Measurements from ENCODE around the gene SRGAP3.
"Not testable (repeated sequence)": the region's sequence is repeated elsewhere in the genome, so short reads cannot be mapped to it uniquely, and the experiment has no call there.

Gene SRGAP3

DNA sequence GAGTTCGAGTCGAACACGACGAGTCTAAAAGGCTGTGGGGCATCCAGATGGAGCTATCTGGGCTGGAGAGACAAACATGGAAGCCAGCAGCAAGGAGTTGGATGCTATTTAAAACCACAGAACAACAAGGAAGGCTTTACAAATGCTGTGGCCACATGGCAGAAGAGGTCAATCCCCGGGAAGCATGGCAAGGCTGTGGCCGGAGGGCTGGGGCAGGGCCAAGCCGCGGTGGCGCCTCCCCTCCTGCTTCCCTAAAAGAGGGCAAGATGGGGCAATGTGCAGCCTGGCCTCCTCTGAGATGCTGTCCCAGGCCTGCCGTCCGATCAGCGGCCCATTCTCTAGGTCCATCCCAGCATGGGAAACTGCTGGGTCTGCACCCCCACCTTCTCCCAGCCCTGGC, 139.1 kb downstream of the SRGAP3 start:
- no peak for DNase-seq

DNA sequence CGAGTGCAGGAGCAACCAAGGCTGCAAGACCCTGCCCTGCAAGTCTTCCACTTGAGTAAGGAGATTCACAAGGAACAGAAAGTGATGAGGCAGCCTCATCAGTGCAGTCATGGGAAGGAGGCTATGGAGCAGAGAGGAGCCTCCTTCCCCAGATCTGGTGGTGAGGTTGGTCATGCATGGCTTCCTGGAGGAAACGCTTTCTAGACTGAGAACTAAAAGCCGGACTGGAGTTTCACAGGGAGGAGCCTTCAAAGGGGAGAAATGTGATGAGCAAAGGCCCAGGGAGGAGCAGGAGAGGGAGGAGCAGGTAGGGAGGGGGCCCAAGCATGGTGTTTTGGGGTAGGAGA, 139.9 kb downstream of the SRGAP3 start:
- DNase-seq: no peak

DNA sequence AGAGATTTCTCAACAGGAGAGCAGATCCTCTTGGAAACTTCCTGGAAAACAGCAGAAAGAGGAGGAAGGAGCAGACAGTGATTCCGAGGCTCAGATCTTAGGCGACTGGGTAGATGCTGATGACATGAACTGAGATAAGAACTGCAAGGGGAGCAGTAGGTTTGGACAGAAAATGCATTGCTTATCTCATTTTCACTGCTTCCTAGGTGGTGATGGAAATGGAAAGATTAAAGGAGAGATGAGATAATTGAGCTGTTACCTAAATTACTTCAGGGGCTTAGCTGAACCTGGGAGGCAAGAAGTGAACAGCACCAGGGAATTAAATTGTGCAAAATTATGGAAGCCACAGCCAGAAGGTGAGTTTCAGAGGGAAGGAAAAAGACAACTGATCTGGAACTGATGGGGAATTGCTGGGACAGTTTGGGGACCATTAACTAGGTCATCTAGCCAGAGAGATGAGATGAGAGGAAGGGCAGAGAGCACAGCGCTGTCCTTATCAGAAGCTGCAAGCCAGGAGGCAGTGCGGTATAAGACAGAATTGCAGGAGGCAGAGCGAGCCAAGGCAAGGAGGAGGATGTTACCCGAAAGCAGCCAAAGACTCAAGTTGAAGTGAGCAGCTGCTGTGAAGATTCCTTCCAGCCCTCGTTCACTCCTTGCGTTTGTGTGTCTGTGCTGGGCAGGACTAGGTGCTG, 140.4 kb downstream of the SRGAP3 start:
- no peak for DNase-seq

DNA sequence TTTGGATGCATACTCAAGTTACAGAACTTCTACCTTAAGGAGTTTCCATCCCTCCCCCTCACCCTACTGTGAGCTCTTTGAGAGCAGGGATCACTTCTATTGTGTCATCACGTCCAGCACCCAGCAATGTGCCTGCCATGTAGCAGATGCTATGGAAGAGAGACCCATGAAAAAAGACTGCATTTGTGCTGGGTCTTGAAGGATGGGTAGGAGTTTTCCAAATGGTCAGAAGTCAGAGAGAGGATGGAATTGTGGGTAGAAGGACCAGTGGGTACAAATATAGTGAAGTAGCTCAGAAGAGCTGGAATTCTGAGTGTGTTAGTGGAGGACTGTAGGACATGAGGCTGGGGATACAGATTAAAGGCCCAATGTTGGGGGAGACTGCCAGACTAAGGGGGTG, 141.7 kb downstream of the SRGAP3 start:
- DNase-seq: no peak

DNA sequence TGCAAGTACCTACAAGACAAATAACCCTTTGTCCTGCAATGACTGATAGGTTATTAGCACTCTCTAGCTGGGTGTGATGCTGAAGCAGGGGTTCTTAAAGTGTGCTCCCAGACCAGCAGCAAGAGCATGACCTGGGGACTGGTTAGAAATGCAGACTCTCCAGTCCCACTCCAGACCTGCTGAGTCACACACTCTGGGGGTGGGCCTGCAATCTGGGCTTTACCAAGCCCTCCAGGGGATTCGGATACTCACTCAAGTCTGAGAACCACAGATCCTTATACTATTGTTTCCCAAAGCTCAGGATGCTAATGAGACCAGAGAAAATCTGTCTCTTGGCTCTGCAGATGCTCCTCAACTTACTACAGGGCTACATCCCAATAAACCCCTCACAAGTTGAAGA, 144.0 kb downstream of the SRGAP3 start:
- DNase-seq: no peak

DNA sequence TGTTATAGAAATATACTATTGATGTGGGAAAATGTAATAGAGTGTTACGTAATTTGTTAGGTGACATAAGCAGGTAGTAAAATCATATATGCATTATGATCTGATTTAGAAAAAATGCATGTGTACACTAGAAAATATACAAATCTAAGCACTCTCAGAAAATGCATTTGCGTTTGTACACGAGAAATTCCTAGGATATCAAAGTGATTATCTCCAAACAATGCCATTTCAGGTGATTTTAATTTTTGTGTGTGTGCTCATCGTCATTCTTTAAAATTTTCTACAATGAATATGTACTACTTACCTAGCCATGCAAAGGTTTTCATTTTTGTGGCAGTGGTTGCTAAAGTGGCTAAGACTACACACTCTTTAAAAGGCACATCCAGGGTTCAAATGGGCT, 145.3 kb downstream of the SRGAP3 start:
- DNase-seq: no peak

DNA sequence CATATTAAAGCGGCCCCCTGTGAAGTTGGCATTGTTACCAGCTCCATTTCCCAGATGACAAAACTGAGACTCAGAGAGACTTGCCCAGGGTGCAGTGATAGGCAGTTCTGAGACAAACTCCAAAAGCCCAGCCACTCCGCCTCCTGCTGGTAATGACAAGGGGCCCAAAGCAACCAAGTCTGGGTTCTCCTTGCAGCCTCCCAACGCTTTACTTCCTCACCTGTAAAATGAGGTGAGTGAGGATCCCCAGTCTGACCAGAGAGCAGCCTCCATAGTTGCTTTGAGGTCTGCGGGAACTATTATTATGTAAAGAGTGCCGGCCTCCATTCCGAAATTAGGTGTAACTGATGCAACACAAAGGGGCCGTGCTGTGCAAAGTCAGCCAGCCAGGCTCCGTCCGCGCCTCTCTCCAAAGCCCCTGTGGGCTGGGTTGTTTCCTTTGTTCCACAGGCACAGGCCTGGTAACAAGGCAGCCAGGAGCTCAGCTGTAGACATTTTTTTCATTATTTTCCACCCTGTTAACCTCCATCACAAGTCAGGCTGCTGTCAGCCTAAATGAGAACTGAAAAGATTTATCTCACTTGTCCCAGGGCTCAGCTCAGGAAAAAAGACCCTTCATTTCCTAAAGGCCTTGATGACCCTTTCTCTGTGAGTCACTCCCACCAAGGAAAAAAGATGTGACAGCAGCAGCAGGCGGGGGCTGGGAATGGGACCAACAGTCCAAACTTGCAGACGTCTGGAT, 147.0 kb downstream of the SRGAP3 start:
- no peak for DNase-seq

DNA sequence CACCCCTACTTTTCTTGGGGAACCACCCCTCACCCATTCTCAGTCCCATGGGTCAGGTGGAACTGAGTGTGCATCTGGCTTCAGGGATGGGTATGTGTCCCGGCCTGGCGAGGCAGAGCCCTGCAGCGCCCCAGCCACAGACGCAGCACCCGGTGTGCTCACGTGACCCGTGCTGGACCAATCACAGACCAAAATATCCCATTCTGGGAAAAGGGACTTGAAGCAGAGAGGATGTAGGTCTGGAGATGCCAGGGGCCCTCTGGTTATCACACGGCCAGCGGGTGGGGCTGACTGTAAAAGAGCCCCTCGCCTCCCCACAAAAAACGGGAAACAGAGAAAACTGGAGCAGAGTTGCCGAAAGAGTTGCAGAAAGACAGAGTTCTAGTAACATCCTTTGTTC, 148.2 kb downstream of the SRGAP3 start:
- DNase-seq: no peak

DNA sequence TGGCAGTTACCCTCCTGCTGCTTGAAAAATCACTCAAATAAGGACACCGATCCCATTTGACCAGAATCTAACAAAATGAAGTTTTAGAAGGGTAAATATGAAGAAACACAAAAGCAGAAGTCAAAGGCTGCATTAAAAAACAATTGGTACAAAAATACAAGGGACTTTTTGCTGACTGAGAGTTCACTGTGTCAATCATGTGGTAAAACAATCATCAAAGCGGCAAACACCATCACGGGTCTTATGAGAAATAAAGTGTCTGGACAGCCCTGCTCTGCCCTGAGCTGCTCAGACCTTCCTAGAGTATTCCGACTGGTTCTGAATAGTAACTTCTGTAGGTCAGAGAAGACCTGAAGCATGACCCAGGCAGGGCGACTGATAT, 148.9 kb downstream of the SRGAP3 start:
- no peak for DNase-seq

DNA sequence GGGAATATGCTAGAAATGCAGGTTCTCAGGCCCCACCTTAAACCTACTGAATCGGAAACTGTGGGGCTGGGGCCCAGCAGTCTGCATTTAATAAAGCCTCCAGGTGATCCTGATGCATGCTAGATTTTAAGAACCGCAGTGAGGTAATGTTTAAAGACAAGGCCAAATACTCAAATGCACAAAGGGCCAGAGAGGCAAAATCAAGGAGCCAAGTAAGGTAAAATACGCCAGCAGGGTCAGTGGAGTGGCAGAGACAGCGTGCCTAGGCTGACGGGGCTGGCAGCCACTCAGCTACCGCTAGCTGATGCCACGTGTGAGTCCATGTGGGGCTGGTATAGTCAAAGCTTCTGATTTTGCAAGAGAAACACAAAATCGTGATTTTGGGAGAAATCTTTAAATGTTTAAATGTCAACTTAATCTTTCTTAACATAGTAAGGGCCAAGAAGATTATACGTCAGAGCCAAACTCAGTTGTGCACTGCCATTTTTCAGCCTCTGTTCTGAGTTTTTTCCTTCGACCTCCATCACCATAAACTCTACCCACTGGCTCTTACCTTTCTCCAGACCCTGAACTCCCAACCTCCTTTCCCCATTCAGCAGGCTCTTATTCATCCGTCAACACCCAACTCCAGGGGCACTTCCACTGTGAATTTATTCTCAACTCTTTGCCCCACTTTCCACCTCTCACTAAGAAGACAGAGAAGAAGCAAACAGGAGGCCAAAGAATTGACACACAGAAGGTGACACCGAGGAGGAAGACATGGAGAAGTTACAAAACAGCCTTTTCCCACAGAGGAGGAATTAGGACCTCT, 149.5 kb downstream of the SRGAP3 start:
- DNase-seq: no peak

DNA sequence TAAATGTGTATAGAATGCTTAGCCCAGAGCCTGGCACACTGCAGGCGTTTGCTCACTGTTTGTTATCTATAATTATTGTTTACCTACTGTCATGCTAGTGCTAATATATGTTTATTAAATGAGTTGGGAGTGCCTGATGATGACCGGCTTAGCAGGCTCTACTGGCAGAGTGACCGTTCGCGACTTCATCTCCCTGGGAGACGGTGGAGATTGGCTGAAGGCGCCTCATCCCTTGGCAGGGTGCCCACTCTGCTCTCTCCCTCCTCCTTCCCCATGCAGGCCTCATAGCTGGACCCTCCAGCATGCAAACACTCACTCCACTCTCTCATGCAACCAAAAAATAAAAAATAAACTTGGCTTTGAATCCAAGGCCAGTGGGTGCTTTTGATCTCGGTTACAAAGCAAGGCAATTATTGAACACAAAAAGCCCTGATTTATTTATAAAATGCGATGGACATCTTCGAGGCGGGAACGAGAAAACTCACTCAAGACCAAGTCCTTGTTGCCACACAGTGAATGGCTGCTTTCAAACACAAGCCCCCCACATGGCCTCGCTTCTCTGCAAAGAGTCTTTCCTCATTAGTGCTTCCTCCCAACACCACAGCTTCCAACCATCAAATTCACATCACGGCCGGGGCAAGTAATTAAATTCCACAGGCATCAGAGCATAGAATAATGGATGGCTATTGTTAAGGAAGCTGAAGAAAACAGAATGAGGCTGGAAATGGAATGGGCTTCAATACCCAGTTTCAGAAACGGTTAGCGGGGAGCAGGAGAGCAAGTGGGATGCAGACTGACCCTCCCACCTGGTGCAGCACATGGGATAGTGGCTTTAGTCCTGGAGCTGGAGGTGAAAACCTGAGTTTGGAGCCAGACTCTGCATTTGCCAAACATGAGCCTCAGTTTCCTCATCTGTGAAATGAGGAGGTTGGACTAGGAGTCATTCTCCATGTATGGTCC, 150.4 kb downstream of the SRGAP3 start:
- peak; percentile 3 for DNase-seq

DNA sequence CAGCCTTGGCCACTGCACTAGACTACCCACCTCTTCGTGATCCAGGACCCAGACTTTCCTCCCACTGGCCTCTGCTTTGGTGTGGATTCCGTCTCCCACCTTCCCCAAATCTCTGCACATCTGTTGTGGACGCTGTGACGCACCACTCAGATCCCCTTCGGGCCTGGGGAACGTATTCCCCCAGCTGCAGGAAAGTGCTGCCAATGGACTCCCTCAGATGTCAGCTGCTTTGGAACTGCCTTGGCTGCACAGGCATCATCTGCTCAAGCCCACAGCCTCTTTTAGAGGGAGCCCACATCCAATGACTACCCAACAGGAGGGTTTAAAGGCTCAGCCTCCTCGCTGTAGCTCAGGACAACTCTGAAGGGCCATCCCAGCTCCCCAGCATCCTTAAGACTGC, 152.0 kb downstream of the SRGAP3 start:
- no peak for DNase-seq

DNA sequence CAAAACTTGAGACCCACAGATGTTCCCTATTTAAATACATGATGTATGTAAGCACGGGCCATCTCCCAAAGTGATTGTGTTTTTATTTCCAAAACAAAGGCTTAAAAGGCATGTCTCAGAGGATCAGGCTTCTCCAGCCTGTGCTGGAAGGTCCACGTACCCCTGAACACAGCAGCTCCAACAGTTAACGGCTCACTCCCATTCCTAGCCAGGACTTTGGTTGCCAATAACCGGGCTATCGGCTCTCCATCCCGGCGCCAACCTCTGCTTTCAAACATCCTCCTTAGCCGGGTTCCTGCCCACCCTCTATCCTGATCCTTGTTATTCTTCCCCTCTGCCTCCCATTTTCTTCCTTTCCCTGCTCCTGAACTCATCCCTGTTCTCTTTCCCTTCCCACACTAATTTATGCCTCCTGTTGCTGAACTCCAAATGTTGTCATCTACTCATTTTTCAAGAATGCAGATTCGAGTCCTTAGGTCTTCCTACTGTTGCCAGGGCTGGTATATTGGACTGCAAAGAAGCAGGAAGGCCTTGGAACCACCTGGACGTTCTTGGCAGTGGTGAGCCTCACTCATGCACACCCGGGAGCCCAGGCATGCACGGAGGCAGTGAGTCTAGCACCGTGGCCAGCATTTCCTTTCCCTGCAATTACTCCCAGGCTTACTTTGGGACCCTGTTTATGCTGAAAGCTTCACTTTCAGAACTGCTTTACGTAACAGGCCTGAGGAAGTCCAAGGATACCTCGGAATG, 157.8 kb downstream of the SRGAP3 start:
- DNase-seq: no peak

DNA sequence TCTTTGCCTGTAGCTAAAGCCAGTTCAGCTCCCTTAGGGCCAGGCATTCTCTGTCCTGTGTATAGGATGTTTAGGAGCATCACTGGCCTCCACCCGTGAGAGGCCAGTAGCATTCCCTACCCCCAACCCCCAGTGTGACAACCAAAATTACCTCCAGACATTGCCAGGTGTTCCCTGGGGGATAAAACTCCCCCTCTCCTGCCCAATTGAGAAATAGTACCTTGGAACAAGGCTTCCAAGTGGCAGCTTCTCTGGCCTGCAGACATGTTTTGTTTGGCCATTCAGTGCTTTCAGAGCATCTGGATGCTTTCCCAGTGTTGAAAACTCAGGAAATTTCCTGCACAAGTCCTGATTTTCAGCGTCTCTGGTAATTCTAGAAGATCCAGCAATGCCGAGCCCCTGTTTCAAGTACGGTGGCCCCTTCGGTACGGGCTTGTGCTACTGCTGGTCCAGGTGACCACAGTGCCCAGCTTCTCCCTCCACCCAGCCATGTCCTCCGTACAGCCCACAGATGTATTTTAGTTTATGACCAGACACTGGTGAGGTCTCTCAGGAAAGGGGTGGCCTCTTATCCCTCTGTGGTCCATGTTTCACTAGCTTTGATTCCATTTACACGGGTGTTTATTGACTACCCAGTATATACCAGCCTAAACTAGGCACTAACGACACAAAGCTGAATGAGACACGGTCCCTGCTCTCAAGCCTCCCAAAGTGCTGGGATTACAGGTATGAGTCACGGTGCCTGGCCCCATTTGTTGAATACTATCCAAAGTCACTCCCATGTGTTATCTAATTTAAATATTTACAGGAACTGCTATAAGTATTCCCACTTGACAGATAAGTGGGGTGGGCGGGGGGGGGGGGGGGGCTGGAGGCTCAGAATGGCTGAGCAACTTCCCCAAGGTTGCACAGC, 160.7 kb downstream of the SRGAP3 start:
- DNase-seq: no peak

DNA sequence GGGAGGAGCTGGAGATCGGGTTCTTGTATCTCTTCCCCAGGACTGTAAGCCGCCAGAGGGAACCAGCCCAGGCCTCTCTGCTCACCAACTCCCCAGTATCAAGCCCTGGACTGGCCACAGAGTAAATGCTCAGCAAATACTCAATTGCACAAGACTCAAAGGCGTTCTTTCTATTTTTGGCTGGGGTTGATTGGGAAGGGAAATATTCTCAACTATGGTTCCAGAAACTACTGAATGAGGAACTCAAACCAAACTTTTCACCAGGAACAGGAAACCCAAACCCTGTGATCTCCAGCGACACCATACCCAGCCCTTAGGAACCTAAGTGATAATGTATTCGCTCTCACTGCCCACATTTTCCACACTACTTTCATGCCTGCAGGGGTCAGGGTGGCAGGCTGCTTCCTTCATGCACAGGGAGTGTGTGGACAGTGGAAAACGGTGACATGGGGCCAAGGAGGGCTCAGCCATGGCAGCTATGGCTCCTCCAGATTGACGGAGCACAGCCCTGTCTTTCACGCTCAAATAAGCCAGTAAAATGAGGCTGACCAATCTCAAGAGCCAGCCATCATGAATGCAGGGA, 161.5 kb downstream of the SRGAP3 start:
- DNase-seq: no peak

DNA sequence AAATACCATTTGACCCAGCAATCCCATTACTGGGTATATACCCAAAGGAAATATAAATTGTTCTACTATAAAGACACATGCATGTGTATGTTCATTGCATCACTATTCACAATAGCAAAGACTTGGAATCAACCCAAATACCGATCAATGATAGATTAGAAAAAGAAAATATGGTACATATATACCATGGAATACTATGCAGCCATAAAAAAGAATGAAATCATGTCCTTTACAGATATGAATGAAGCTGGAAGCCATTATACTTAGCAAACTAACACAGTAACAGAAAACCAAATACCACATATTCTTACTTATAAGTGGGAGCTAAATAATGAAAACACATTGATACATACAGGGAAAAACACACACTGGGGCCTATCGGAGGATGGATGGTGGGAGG, 164.0 kb downstream of the SRGAP3 start:
- DNase-seq: not testable (repeated sequence)

DNA sequence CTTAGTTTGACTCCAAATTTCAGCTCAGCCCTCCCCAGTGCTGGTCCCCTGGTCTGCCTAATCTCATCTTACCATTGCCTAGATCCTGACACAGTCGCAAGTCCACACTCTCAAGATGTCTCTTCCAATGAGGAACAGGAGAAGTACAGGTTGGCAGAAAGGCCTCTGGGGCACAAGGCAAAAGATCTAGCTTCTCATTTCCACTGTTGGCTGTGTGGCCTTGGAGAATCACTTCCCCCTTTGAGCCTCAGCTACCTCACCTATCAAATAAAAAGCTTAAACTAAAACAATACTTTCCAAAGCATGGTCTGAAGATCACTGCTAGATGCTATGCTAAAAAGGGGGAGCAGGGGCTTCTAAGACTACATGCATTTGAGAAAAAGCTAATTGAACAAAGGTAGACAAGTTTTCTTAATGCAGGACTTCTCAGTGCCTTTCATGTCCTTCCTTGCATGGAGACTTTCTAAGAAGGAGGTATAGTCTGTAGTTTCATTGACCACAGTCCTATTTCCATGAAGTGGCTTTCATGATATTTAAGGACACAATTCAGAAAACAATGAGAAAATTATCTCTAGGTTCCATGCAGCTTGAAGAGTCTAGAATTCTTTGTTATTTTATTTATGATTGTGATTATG, 168.1 kb downstream of the SRGAP3 start:
- no peak for DNase-seq

DNA sequence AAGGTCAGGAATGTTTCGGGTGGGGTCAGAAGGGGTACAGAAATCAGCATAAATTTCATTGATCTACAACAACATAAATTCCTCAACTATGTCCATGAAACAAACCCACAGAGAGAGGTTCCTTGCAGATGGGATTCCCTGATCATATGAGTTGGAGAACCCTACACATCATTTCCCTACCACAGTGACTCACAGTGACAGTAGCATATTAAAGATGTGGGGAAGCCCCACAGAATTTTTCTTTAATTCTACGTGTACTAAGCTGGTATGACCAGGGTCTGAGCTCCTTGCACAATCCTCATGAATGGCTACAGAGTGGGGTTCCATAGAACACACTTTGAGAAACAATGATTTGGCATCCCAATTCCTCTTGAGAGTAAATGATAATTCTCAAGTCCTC, 169.3 kb downstream of the SRGAP3 start:
- DNase-seq: no peak

DNA sequence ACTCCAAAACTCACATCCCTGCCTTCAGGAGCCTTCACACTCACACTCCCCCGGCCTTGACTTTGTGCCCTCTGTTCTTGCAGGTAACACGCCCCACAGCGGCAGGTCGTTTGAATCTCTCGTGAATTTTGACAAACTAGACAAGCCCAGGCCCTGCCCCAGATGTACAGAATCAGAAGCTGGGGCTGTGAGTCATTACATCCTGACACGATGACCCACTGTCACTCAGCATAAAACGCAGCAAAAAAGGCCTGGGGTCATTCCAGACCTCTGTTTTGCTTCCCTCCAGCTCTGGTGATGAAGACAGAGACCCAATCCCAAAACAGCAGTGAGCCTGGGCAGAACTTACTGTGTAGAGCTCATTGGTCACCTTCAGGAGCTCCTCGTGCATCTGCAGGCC, 169.8 kb downstream of the SRGAP3 start:
- no peak for DNase-seq

Data from NCI-H774 (cell line).